Metanephros (tissue), 2 donors: ENCODE data around the gene ZYX. TPM values are rescaled to one million over a fixed set of nuclear protein-coding genes. Genes with fewer than 3 reads are reported as not detected.

Experiments
- small RNA-seq: library from RNA; depleted of rRNA; stranded (forward); fragments of <200 nt; gene quantifications from one replicate; pipeline ENCODE3, GENCODE V24; 2014; ENCODE audit warnings: low replicate concordance
- total RNA-seq: library from RNA; depleted of rRNA; stranded (reverse); fragments of >200 nt; gene quantifications from one replicate; pipeline ENCODE4 v1.2.3, GENCODE V29; 2014

The ZYX gene, protein sequence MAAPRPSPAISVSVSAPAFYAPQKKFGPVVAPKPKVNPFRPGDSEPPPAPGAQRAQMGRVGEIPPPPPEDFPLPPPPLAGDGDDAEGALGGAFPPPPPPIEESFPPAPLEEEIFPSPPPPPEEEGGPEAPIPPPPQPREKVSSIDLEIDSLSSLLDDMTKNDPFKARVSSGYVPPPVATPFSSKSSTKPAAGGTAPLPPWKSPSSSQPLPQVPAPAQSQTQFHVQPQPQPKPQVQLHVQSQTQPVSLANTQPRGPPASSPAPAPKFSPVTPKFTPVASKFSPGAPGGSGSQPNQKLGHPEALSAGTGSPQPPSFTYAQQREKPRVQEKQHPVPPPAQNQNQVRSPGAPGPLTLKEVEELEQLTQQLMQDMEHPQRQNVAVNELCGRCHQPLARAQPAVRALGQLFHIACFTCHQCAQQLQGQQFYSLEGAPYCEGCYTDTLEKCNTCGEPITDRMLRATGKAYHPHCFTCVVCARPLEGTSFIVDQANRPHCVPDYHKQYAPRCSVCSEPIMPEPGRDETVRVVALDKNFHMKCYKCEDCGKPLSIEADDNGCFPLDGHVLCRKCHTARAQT
- total RNA-seq, result 67.9 TPM

DNA sequence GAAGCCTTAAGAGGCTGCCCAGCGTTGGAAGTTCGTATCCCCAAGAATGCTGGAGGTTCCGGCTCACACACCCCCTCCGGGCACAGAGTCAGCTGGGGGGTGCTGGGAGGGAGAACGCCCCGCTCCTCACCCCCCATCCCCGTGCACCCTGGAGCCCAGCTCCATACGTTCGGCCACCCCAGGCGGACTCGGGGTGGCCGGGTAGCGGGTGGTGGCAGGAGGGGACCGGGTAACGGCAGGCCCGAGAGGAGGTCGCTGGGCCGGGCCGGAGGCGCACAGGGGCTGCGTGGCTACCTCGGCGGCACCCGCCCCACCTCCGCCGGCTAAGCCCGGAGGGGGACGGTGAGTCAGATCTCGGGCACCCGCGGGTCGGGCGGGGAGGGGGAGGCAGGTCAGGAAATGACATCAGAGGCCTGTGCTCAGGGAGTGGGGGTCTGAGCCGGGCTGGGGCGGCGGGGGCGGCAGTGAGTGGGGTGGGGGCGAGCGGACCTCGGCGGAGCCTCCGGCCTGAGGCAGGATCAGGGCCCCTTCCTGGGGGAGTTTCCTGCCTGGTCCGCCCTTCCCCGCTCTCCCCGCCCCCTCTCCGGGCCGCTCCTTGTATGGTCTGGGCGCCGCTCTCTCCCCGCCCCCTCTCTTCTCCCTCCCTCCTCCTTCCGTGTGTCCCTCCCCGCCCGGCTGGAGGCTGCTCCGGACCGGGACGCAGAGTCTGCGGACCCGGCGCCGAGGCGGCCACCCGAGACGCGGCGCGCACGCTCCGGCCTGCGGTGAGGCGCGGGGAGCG lies at the start of gene ZYX:
Gene ZYX (plus strand): TSS at position 700 of the 781 bp plus-strand sequence. CDS start 227 bp downstream, outside the sequence.

DNA sequence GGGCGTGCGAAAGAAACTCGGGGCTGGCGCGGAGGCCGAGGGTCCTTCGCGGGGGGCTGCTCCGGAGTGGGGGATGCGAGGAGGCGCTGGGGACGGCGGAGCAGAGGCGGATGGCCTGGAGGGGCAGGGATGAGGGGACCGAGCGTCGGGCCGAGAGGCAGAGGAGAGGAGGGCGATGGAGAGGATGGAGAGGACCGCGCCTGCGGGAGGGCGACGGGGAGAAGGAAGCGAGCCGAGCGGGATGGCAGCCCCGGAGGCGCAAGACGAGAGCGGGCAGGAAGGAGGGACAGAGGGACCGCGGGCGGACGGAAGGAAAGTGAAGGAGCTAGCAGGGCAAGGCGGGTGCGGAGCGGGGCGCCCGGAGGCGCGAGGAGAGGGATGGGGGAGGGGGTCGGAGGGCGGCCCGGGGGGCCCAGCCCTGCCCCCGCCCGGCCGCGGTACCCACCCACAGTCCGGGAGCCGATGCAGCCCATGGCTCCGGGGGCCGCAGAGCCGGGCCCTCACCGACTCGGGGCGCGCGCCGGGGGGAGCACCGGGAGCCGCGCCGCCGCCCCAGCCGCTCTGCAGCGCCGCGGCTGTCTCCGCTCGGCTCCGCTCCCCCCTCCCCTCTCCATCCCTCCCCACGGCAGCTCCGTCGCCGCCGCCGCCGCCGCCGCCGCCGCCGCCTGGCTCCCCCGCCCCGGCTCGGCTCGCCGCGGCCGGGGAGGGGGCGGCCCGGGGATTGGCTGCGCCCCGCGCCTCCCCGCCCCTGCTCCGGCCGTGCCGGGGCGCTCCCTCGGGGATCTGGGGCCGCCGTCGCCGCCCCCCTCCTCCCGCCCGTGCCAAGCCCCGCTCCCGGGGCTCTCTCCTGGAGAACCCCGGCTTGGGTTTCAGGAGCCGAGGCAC lies 18.8 kb upstream of the ZYX start, which contains the start of gene FAM131B:
Gene FAM131B (minus strand): TSS at position 583 of the 885 bp plus-strand sequence. CDS start 110 bp downstream, at position 473.

DNA sequence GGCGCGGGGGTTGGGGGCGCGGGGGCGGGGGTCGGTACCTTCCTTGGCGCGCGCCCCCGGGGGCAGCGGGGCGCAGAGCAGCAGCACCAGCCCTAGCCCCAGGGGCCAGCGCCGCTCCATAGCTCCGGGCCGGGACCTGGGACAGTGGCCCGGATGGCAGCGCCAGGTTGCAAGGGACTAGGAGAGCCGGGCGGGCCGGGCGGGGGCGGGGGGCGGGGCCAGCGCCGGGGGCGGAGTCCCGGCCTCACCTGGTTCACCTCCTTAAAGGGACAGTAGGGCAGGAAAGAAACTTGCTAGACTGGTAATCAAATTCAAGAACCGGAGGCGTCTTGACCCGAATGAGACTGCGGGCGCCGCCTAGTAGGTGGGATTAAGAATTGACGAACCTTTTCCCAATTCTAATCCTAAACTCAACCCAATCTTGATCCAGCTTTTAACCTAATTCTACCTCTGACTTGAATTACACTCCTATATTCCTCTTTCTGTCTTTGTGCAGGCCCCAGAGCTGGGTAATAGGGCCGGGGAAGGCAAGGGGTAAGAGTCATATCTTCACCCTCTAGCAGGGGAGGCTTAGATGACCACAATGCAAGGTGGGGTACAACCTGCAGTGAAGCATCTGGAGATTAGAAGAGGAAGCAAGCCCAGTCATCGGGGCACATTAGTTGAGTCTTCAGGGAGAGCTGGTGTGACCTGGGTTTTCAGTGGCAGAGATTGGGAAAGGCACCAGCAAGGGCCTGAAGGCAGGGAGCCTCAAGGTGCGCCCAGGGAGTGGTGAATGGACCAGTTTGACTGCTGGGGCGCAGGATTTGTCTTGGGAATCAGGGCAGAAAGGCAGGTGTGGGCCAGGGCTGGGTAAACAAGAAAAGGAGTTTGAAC lies 27.8 kb downstream of the ZYX start, which contains the start of gene EPHA1:
Gene EPHA1 (minus strand): TSS at position 171 of the 876 bp plus-strand sequence. CDS start 51 bp downstream, at position 120.

Small RNA genes lying within 50 kb of the gene (small RNA-seq; reads per million reads assigned to genes)
- 0.09 reads per million for gene MIR6892

Other genes with a start within 250 kb of the ZYX start
- not detected for gene PIP, start 249.3 kb upstream of the ZYX start, total RNA-seq
- not detected for gene TAS2R39, start 197.9 kb upstream of the ZYX start, total RNA-seq
- not detected for gene TAS2R40, start 159.3 kb upstream of the ZYX start, total RNA-seq
- gene GSTK1, start 117.9 kb upstream of the ZYX start, total RNA-seq, result 149 TPM
- gene TMEM139, start 96.4 kb upstream of the ZYX start, total RNA-seq, result 18.1 TPM
- gene CASP2, start 93.0 kb upstream of the ZYX start, total RNA-seq, result 27.9 TPM
- gene CLCN1, start 65.2 kb upstream of the ZYX start, total RNA-seq, result 3.9 TPM
- 1.9 TPM for gene FAM131B, start 18.6 kb upstream of the ZYX start, total RNA-seq
- 11.1 TPM for gene EPHA1, start 27.5 kb downstream of the ZYX start, total RNA-seq
- not detected for gene TAS2R60, start 62.1 kb downstream of the ZYX start, total RNA-seq
- not detected for gene TAS2R41, start 96.5 kb downstream of the ZYX start, total RNA-seq
- gene CTAGE15, start 190.5 kb downstream of the ZYX start, total RNA-seq, result 1.8 TPM
- gene TCAF2, start 239.6 kb downstream of the ZYX start, total RNA-seq, result 2.3 TPM